KOPT-K1 (cell line): ENCODE measurements around the gene DHX32.

Experiments
- H3K27ac ChIP-seq: fragments of 200-600 bp; sonication (generic); 2 replicates; pipeline ENCODE4 v1.5.1; 2016; ENCODE audit warnings: antibody characterized with exemption, mild to moderate bottlenecking, low read depth, low read length; ENCODE audit not compliant: poor library complexity, severe bottlenecking
- H3K36me3 ChIP-seq: fragments of 200-600 bp; sonication (generic); 2 replicates; pipeline ENCODE4 v1.5.1; 2017; ENCODE audit warnings: antibody characterized with exemption, mild to moderate bottlenecking, low read length, moderate library complexity; ENCODE audit not compliant: insufficient read depth
- H3K9me3 ChIP-seq: fragments of 200-600 bp; sonication (generic); 2 replicates; pipeline ENCODE4 v1.5.1; 2017; ENCODE audit warnings: antibody characterized with exemption, low read length, mild to moderate bottlenecking; ENCODE audit not compliant: insufficient read depth, poor library complexity, severe bottlenecking

Gene DHX32

GRCh38 chr10:125788156-125789034, 92.7 kb downstream of the DHX32 start:
- peaks cover 43% of the 10 kb centered on the region for H3K36me3 ChIP-seq
- H3K27ac ChIP-seq: no peak overlapping the region
- H3K9me3 ChIP-seq: no peaks in the 10 kb centered on the region
